Osteoblast (primary cell): ENCODE data around the gene COL20A1. TPM values are rescaled to one million over a fixed set of nuclear protein-coding genes. Genes with fewer than 3 reads are reported as not detected.

Experiments used
- DNase-seq: peaks from one replicate; pipeline ENCODE4 v3.0.0; 2011; ENCODE audit warnings: low spot score, mixed read lengths; ENCODE audit not compliant: insufficient read length; ENCODE audit errors: missing footprints
- H2AFZ ChIP-seq: 2 replicates; pipeline ENCODE4 v1.6.0; 2011; ENCODE audit warnings: mild to moderate bottlenecking, low read length
- H3K27ac ChIP-seq: 2 replicates; pipeline ENCODE4 v1.5.1; 2011; ENCODE audit warnings: mild to moderate bottlenecking, low read depth, low read length, moderate library complexity
- H3K27me3 ChIP-seq: 2 replicates; pipeline ENCODE4 v1.6.0; 2012; ENCODE audit warnings: mild to moderate bottlenecking, control low read depth, inconsistent platforms, low read length, moderate library complexity; ENCODE audit not compliant: insufficient read depth
- H3K36me3 ChIP-seq: 2 replicates; pipeline ENCODE4 v1.5.1; 2011; ENCODE audit warnings: mild to moderate bottlenecking, low read length, control low read depth, moderate library complexity; ENCODE audit not compliant: insufficient read depth
- H3K4me1 ChIP-seq: 2 replicates; pipeline ENCODE4 v1.5.1; 2011; ENCODE audit warnings: mild to moderate bottlenecking, low read length, control low read depth, moderate library complexity; ENCODE audit not compliant: insufficient read depth
- H3K4me2 ChIP-seq: 2 replicates; pipeline ENCODE4 v1.6.0; 2011; ENCODE audit warnings: mild to moderate bottlenecking, low read length; ENCODE audit not compliant: insufficient read depth
- H3K4me3 ChIP-seq: fragments of 200-600 bp; sonication (generic); 3 replicates; pipeline ENCODE4 v1.5.1; 2012; ENCODE audit warnings: mild to moderate bottlenecking, low read length, inconsistent platforms; ENCODE audit not compliant: insufficient read depth
- H3K79me2 ChIP-seq: 2 replicates; pipeline ENCODE4 v1.6.0; 2012; ENCODE audit warnings: mild to moderate bottlenecking, low read length, control low read depth, inconsistent platforms; ENCODE audit not compliant: insufficient read depth
- H3K9me3 ChIP-seq: 2 replicates; pipeline ENCODE4 v1.5.1; 2011; ENCODE audit warnings: low read depth, low read length, control low read depth
- H4K20me1 ChIP-seq: 2 replicates; pipeline ENCODE4 v1.6.0; 2012; ENCODE audit warnings: mild to moderate bottlenecking, low read length, control low read depth; ENCODE audit not compliant: insufficient read depth
- CTCF ChIP-seq: IDR thresholded peaks from 2 replicates; pipeline ENCODE4 v1.5.1; 2011; ENCODE audit warnings: mild to moderate bottlenecking, low read depth, low read length, moderate library complexity; ENCODE audit errors: extremely low read depth
- total RNA-seq: library from RNA; depleted of rRNA; stranded (reverse); fragments of >200 nt; gene quantifications from 2 replicates; pipeline ENCODE4 v1.2.3, GENCODE V29; 2012

Gene COL20A1
- total RNA-seq, 1 donor = not detected

GRCh38 chr20:63347950-63348827, 55.2 kb downstream of the COL20A1 start:
- Histone ChIP-seq H3K4me1 (no peaks in the 10 kb centered on the region), H2AFZ (no peak overlapping the region), H3K9me3 (no peaks in the 10 kb centered on the region), H3K4me2 (no peak overlapping the region), H3K4me3 (no peak overlapping the region), H3K36me3 (no peaks in the 10 kb centered on the region), H3K79me2 (no peaks in the 10 kb centered on the region), H4K20me1 (no peaks in the 10 kb centered on the region), H3K27ac (no peak overlapping the region), H3K27me3 (peaks cover 8% of the 10 kb centered on the region)
- TF ChIP-seq CTCF = no peak
- DNase-seq = no peak

DNA sequence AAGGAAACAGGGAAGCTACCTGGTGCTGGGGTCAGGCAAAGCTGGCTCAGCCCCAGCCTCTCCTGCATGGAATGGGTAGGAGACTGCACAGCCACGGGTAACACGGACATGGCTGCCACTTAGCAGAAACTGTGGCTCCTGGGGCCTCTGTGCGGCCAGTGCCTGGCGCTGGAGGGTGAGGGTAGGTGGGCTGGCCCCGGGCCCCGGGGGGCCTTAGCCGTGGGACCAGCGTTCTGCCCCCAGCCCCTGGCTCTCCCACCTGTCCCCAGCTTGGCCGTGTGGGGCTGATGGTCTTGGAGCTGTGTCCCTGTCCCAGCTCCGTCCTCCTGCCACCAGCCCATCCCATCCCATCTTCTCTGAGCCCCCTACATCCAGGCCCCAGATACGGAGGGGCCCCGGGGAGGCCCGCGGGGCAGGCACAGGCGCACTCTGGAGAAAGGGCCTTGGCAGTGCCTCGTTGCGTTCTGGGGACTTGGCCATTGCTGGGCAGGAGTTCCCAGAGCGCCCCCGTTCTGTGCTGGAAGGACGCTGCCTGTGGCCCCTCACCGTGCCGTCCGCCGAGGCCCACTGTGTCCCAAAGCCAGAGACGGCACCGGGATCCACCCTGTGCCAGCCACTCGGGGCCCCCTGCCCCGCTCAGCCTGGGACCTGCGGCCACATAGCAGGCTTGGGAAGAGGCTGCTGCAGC, 56.0 kb downstream of the COL20A1 start:
- no peak overlapping the region for H2AFZ ChIP-seq
- no peak for TF ChIP-seq CTCF
- H3K9me3 ChIP-seq = no peaks in the 10 kb centered on the region
- H4K20me1 ChIP-seq = no peaks in the 10 kb centered on the region
- H3K36me3 ChIP-seq = no peaks in the 10 kb centered on the region
- no peak overlapping the region for H3K4me3 ChIP-seq
- no peak for DNase-seq
- no peak overlapping the region for H3K27ac ChIP-seq
- no peak overlapping the region for H3K4me2 ChIP-seq
- no peaks in the 10 kb centered on the region for H3K79me2 ChIP-seq
- H3K27me3 ChIP-seq = peaks cover under 1% of the 10 kb centered on the region
- H3K4me1 ChIP-seq = no peaks in the 10 kb centered on the region

- Histone ChIP-seq H3K4me3 (no peak overlapping the region), H3K27me3 (no peaks in the 10 kb centered on the region), H3K36me3 (no peaks in the 10 kb centered on the region), H3K27ac (no peak overlapping the region), H3K9me3 (no peaks in the 10 kb centered on the region), H3K79me2 (no peaks in the 10 kb centered on the region), H3K4me1 (no peaks in the 10 kb centered on the region), H2AFZ (no peak overlapping the region), H3K4me2 (no peak overlapping the region), H4K20me1 (no peaks in the 10 kb centered on the region)
- TF ChIP-seq CTCF = no peak
- no peak for DNase-seq
Measured at GRCh38 chr20:63349516-63349895, 56.5 kb downstream of the COL20A1 start.

- H3K4me3 ChIP-seq = no peak overlapping the region
- H3K4me2 ChIP-seq = no peak overlapping the region
- no peak overlapping the region for H3K27ac ChIP-seq
- no peak for TF ChIP-seq CTCF
- DNase-seq = no peak
- no peaks in the 10 kb centered on the region for H3K79me2 ChIP-seq
- H3K36me3 ChIP-seq = no peaks in the 10 kb centered on the region
- no peaks in the 10 kb centered on the region for H4K20me1 ChIP-seq
- no peaks in the 10 kb centered on the region for H3K27me3 ChIP-seq
- H3K9me3 ChIP-seq = no peaks in the 10 kb centered on the region
- no peak overlapping the region for H2AFZ ChIP-seq
- no peaks in the 10 kb centered on the region for H3K4me1 ChIP-seq
Measured at GRCh38 chr20:63350196-63350595, 57.2 kb downstream of the COL20A1 start.
